HepG2 (cell line): ENCODE measurements around the gene FAM78A. TPM values are rescaled to one million over a fixed set of nuclear protein-coding genes. Genes with fewer than 3 reads are reported as not detected.

Experiments used
- ATAC-seq: fragments of 200-7000 bp; cut with Tn5 transposase; 3 replicates; pipeline ENCODE4 v1.9.1; 2020; ENCODE audit warnings: mild to moderate bottlenecking, moderate library complexity
- BruUV-seq: library from RNA; stranded (reverse); fragments of 400-500 nt; replicated peaks from 2 replicates; lab custom pipeline; 2021; lab: Mats Ljungman, UMichigan
- CTCF ChIA-PET: fragments of 300-600 bp; formaldehyde crosslinking; extraction: SDS; loops from one replicate; lab custom pipeline; 2021; ENCODE audit warnings: low total read pairs, inconsistent platforms, low intra/inter-chr PET ratio; lab: Yijun Ruan, JAX
- POLR2A ChIA-PET: fragments of 350-600 bp; sonication (Branson Sonifier 250); formaldehyde crosslinking; loops from one replicate; lab custom pipeline; 2020; ENCODE audit warnings: antibody characterized with exemption, inconsistent platforms; lab: Yijun Ruan, JAX
- DNase-seq: peaks from one replicate; pipeline ENCODE4 v3.0.0-alpha.2; 2015; ENCODE audit warnings: low spot score
- FAIRE-seq: peaks from 3 replicates; lab custom pipeline; 2011; peaks lifted over from hg19 to GRCh38; lab: Jason Lieb, UNC
- H2AFZ ChIP-seq: one replicate; pipeline ENCODE4 v1.6.1; 2011; ENCODE audit warnings: low read length, inconsistent platforms
- H3K27ac ChIP-seq: fragments of 300-600 bp; 3 replicates; pipeline ENCODE4 v1.8.0; 2011; ENCODE audit warnings: mixed run types, mild to moderate bottlenecking, mixed read lengths, low read length, inconsistent platforms; ENCODE audit not compliant: insufficient read depth; ENCODE audit errors: extremely low read length
- H3K27me3 ChIP-seq, 2 experiments: fragments of 200-600 bp in 1 of 2; 2 replicates in 1 of 2; 3 replicates in 1 of 2; pipeline versions ENCODE4 v1.6.0 to v1.8.0; 2011; ENCODE audit warnings: low read length in 2 of 2, mild to moderate bottlenecking in 2 of 2, moderate library complexity in 2 of 2, inconsistent platforms in 1 of 2; ENCODE audit not compliant: insufficient read depth in 2 of 2, control insufficient read depth in 1 of 2
- H3K36me3 ChIP-seq, 2 experiments: fragments of 200-600 bp in 1 of 2; replicated peaks in 1 of 2; 2 replicates in 1 of 2; 3 replicates in 1 of 2; pipeline versions ENCODE4 v1.5.1 to v1.8.0; 2011; ENCODE audit warnings: low read length in 2 of 2, inconsistent platforms in 1 of 2; ENCODE audit not compliant: insufficient read depth in 2 of 2, control insufficient read depth in 1 of 2
- H3K4me1 ChIP-seq: 2 replicates; pipeline ENCODE4 v1.5.1; 2012; ENCODE audit warnings: low read length, inconsistent platforms; ENCODE audit not compliant: insufficient read depth
- H3K4me2 ChIP-seq: 2 replicates; pipeline ENCODE4 v1.6.0; 2011; ENCODE audit warnings: low read depth, low read length, inconsistent platforms
- H3K4me3 ChIP-seq, 3 experiments: fragments of 200-600 bp in 1 of 3; sonication (generic), shearing (Covaris generic) in 1 of 3; replicated peaks in 1 of 3; 2 replicates each; pipeline ENCODE4 v1.5.1; 2011 to 2016; ENCODE audit warnings: low read length in 3 of 3, inconsistent platforms in 2 of 3, low read depth in 2 of 3, mild to moderate bottlenecking in 2 of 3, control low read depth in 1 of 3, mixed read lengths in 1 of 3; ENCODE audit not compliant: insufficient read depth in 1 of 3
- H3K79me2 ChIP-seq: one replicate; pipeline ENCODE4 v1.6.1; 2011; ENCODE audit warnings: low read length, inconsistent platforms; ENCODE audit not compliant: insufficient read depth
- H3K9ac ChIP-seq: 2 replicates; pipeline ENCODE4 v1.6.0; 2011; ENCODE audit warnings: mild to moderate bottlenecking, low read depth, low read length, inconsistent platforms; ENCODE audit not compliant: insufficient read depth
- H3K9me3 ChIP-seq: 2 replicates; pipeline ENCODE4 v1.5.1; 2012; ENCODE audit warnings: mild to moderate bottlenecking, low read length
- H4K20me1 ChIP-seq: 2 replicates; pipeline ENCODE4 v1.6.0; 2011; ENCODE audit warnings: inconsistent platforms, mild to moderate bottlenecking, low read length, moderate library complexity; ENCODE audit not compliant: insufficient read depth
- MTF2 ChIP-seq: sonication (generic); formaldehyde crosslinking; IDR thresholded peaks from 2 replicates; pipeline ENCODE4 v1.5.0; 2020; ENCODE audit warnings: missing genetic modification reagents, borderline replicate concordance
- WGBS: methylation state at CpG from one replicate; pipeline ENCODE4 v1.1.6; 2017; ENCODE audit warnings: low lambda C conversion rate; 5-methylcytosine and 5-hydroxymethylcytosine counted together
- in situ Hi-C: cut with HindIII; loops from 2 replicates; pipeline ENCODE4 v1.10.0; 2017; ENCODE audit warnings: low pct_unique_long_range_greater_than_20kb; ENCODE audit not compliant: extremely low pct_ligation_motif_present
- intact Hi-C: fragments of 100-400 bp; cut with micrococcal nuclease; formaldehyde crosslinking; loops from one replicate; pipeline ENCODE4 v1.10.0; 2022; ENCODE audit not compliant: unreplicated experiment
- polyA plus RNA-seq, 8 experiments: library from polyadenylated mRNA; depleted of rRNA in 3 of 8; stranded (reverse) in 7 of 8; unstranded in 1 of 8; fragments of >200 nt; fragmentation: Illumina TruSeq in 4 of 8; extraction: Trizol in 4 of 8; gene quantifications; 2 replicates each; pipeline versions ENCODE4 v1.2.1 to v1.2.3, GENCODE V29; 2011 to 2016; ENCODE audit warnings: low read depth in 4 of 8, missing spikeins in 1 of 8, mixed read lengths in 1 of 8; ENCODE audit not compliant: insufficient read depth in 1 of 8
- total RNA-seq, 5 experiments: library from RNA; depleted of rRNA; stranded (reverse); fragments of >200 nt; fragmentation: Illumina TruSeq; extraction: Trizol; gene quantifications; 2 replicates each; pipeline ENCODE4 v1.2.3, GENCODE V29; 2016; ENCODE audit warnings: low read depth in 1 of 5
- TF ChIP-seq, protein P1 (sequence below), 2 experiments: sonication (generic) in 1 of 2; formaldehyde crosslinking in 1 of 2; IDR thresholded peaks; 2 replicates each; pipeline versions ENCODE4 v1.4.0 to v1.6.1; 2018 to 2020; ENCODE audit warnings: missing genetic modification reagents in 2 of 2, borderline replicate concordance in 1 of 2, low read depth in 1 of 2, mild to moderate bottlenecking in 1 of 2, missing biosample characterization in 1 of 2
- TF ChIP-seq, protein P2 (sequence below): sonication (generic); formaldehyde crosslinking; IDR thresholded peaks from 2 replicates; pipeline ENCODE4 v1.4.0; 2020; ENCODE audit warnings: missing genetic modification reagents

The FAM78A gene
- total and polyA plus RNA-seq, 2 of the 13 experiments (the other 11 are each of a cell fraction or from before 2014, with no cell fraction given): 0.18 to 0.62 TPM

GRCh38 chr9:131255676-131256197 lies 20.6 kb downstream of the FAM78A start:
- H3K4me1 ChIP-seq: peaks cover 29% of the 10 kb centered on the region
- H3K79me2 ChIP-seq: no peaks in the 10 kb centered on the region
- no peaks in the 10 kb centered on the region for H3K9me3 ChIP-seq
- ATAC-seq: peak; percentile 19
- H3K4me2 ChIP-seq: peak overlapping the region; percentile 80
- BruUV-seq: no TSS peak
- H3K36me3 ChIP-seq: no peaks in the 10 kb centered on the region
- no peak overlapping the region for H2AFZ ChIP-seq
- peak overlapping the region; percentile 15 to 61 (median 47); a peak in 3 of 6 replicates for H3K4me3 ChIP-seq
- POLR2A ChIA-PET: interaction anchor here (0.6 to 1.4 kb wide), 3 partner anchors 8 to 117 kb away, joined by 3 to 6 read pairs (median 3); partner anchors contain the start of gene PLPP7
- in situ Hi-C loops: no loop called here
- TF ChIP-seq MTF2 (CRISPR knock-in tag): 0 out of 2 replicates have a peak, but pooled peaks have one; percentile 21
- TF ChIP-seq, protein P1, sequence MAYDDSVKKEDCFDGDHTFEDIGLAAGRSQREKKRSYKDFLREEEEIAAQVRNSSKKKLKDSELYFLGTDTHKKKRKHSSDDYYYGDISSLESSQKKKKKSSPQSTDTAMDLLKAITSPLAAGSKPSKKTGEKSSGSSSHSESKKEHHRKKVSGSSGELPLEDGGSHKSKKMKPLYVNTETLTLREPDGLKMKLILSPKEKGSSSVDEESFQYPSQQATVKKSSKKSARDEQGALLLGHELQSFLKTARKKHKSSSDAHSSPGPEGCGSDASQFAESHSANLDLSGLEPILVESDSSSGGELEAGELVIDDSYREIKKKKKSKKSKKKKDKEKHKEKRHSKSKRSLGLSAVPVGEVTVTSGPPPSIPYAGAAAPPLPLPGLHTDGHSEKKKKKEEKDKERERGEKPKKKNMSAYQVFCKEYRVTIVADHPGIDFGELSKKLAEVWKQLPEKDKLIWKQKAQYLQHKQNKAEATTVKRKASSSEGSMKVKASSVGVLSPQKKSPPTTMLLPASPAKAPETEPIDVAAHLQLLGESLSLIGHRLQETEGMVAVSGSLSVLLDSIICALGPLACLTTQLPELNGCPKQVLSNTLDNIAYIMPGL (CRISPR knock-in tag; IDR thresholded peaks at IDR 0.05; ENCODE audit: borderline replicate concordance in 1 of 2, low read depth in 1 of 2): 0 out of 4 replicates have a peak, but pooled peaks of 1 of the 2 experiments have one; percentile 39
- TF ChIP-seq, protein P2, sequence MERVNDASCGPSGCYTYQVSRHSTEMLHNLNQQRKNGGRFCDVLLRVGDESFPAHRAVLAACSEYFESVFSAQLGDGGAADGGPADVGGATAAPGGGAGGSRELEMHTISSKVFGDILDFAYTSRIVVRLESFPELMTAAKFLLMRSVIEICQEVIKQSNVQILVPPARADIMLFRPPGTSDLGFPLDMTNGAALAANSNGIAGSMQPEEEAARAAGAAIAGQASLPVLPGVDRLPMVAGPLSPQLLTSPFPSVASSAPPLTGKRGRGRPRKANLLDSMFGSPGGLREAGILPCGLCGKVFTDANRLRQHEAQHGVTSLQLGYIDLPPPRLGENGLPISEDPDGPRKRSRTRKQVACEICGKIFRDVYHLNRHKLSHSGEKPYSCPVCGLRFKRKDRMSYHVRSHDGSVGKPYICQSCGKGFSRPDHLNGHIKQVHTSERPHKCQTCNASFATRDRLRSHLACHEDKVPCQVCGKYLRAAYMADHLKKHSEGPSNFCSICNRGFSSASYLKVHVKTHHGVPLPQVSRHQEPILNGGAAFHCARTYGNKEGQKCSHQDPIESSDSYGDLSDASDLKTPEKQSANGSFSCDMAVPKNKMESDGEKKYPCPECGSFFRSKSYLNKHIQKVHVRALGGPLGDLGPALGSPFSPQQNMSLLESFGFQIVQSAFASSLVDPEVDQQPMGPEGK (CRISPR knock-in tag): no peak
- TF ChIP-seq, all 625 proteins: peak for 2
- intact Hi-C loops: no loop called here
- FAIRE-seq (no peak), DNase-seq (no peak)
- Histone ChIP-seq H3K27me3 (peaks cover 10 to 36% of the 10 kb centered on the region in 2 experiments; a peak in 4 of 5 replicates), H4K20me1 (no peaks in the 10 kb centered on the region), H3K27ac (no peak overlapping the region), H3K9ac (no peak overlapping the region; the same call in 1 of the 2 replicates)
- CTCF ChIA-PET: no interaction called here
- WGBS: 46% methylated on average over 8 of the region's 8 CpGs
